Effector memory CD4-positive, alpha-beta T cell (primary cell): ENCODE results near the gene ATL1.

Source experiments
- DNase-seq, 3 donors: peaks; one replicate each; pipeline ENCODE4 v3.0.0-alpha.2; 2020
- H3K27ac ChIP-seq: 2 replicates; pipeline ENCODE4 v1.7.0; 2013; ENCODE audit warnings: mild to moderate bottlenecking, low read length, moderate library complexity; ENCODE audit not compliant: insufficient read depth, poor library complexity, severe bottlenecking
- H3K27me3 ChIP-seq: replicated peaks from 2 replicates; pipeline ENCODE4 v1.7.0; 2013; ENCODE audit warnings: mild to moderate bottlenecking, low read length; ENCODE audit not compliant: insufficient read depth, control insufficient read depth, poor library complexity, severe bottlenecking
- H3K36me3 ChIP-seq: 2 replicates; pipeline ENCODE4 v1.7.0; 2013; ENCODE audit warnings: mild to moderate bottlenecking, low read length, moderate library complexity; ENCODE audit not compliant: control insufficient read depth, insufficient read depth
- H3K4me1 ChIP-seq: 2 replicates; pipeline ENCODE4 v1.7.0; 2013; ENCODE audit warnings: low read length, mild to moderate bottlenecking; ENCODE audit not compliant: control insufficient read depth, insufficient read depth, poor library complexity, severe bottlenecking
- H3K4me3 ChIP-seq: 2 replicates; pipeline ENCODE4 v1.7.0; 2013; ENCODE audit warnings: low read length, low read depth, mild to moderate bottlenecking; ENCODE audit not compliant: insufficient read depth, poor library complexity, severe bottlenecking
- H3K9me3 ChIP-seq: 2 replicates; pipeline ENCODE4 v1.7.0; 2013; ENCODE audit warnings: mild to moderate bottlenecking, low read length, moderate library complexity; ENCODE audit not compliant: control insufficient read depth

The ATL1 gene

DNA sequence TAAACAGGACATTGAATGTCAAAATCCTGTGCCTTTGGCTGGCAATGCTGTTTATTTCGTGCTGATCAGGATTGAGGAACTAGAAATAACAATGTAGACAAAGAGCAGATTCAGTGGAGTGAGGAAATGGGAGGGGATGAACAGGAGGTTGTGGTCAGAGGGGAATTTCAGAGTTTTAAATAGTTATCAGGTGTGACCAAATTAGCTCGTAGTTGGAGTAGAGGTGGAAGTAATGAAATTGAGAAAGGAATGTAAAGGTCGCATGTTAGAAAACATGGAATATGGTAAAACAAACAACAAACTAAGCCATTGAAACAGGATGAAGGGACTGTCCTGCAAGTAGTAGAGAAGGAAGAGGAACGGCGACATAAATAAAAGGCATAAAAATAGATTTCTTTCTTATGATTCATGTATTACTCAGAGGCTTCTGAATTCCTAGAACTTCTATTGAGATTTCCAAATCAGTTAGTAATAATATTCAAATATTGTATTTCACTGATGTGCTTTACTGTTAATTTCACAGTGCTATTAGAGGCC is 117.7 kb downstream of the ATL1 start:
- no peaks in the 10 kb centered on the region for H3K36me3 ChIP-seq
- H3K4me3 ChIP-seq: no peak overlapping the region
- H3K27me3 ChIP-seq: no peaks in the 10 kb centered on the region
- H3K9me3 ChIP-seq: no peaks in the 10 kb centered on the region
- no peak for DNase-seq
- no peak overlapping the region for H3K27ac ChIP-seq
- no peaks in the 10 kb centered on the region for H3K4me1 ChIP-seq

GRCh38 chr14:50678163-50678562 is 118.2 kb downstream of the ATL1 start:
- no peaks in the 10 kb centered on the region for H3K36me3 ChIP-seq
- DNase-seq: no peak
- no peaks in the 10 kb centered on the region for H3K9me3 ChIP-seq
- no peaks in the 10 kb centered on the region for H3K27me3 ChIP-seq
- H3K27ac ChIP-seq: no peak overlapping the region
- no peaks in the 10 kb centered on the region for H3K4me1 ChIP-seq
- H3K4me3 ChIP-seq: no peak overlapping the region

GRCh38 chr14:50679674-50680073 is 119.7 kb downstream of the ATL1 start:
- Histone ChIP-seq H3K27ac (no peak overlapping the region), H3K36me3 (no peaks in the 10 kb centered on the region), H3K4me1 (no peaks in the 10 kb centered on the region), H3K27me3 (no peaks in the 10 kb centered on the region), H3K9me3 (no peaks in the 10 kb centered on the region), H3K4me3 (no peak overlapping the region)
- DNase-seq: no peak
